WTC11 (cell line): ENCODE measurements around the gene C17orf107. TPM values are rescaled to one million over a fixed set of nuclear protein-coding genes. Genes with fewer than 3 reads are reported as not detected.
"Not testable (repeated sequence)": the region's sequence is repeated elsewhere in the genome, so short reads cannot be mapped to it uniquely, and the experiment has no call there.

ENCODE experiments used
- ATAC-seq: fragments of 200-7000 bp; cut with Tn5 transposase; 2 replicates; pipeline ENCODE4 v1.10.0; 2021; ENCODE audit warnings: mild to moderate bottlenecking, moderate library complexity
- CTCF ChIA-PET: fragments of 300-600 bp; sonication (Branson Sonifier 250); formaldehyde crosslinking; loops from one replicate; lab custom pipeline; 2021; ENCODE audit warnings: antibody characterized with exemption; lab: Charles Lee
- POLR2A ChIA-PET: fragments of 350-600 bp; sonication (Branson Sonifier 250); formaldehyde crosslinking; loops from one replicate; lab custom pipeline; 2021; ENCODE audit warnings: antibody characterized with exemption; lab: Charles Lee
- DNase-seq: peaks from one replicate; pipeline ENCODE4 v3.0.0; 2021; ENCODE audit warnings: low spot score
- H3K27ac Mint-ChIP-seq: 2 replicates; pipeline ENCODE4 v1.8.0; 2021; ENCODE audit warnings: mixed read lengths
- H3K27me3 Mint-ChIP-seq: 2 replicates; pipeline ENCODE4 v1.8.0; 2021; ENCODE audit warnings: low read depth, mild to moderate bottlenecking, moderate library complexity, mixed read lengths
- H3K36me3 Mint-ChIP-seq: 2 replicates; pipeline ENCODE4 v1.8.0; 2021; ENCODE audit warnings: mixed read lengths
- H3K4me1 Mint-ChIP-seq: 2 replicates; pipeline ENCODE4 v1.8.0; 2022; ENCODE audit warnings: mixed read lengths
- H3K4me3 Mint-ChIP-seq: 2 replicates; pipeline ENCODE4 v1.8.0; 2021; ENCODE audit warnings: mild to moderate bottlenecking, moderate library complexity, mixed read lengths
- H3K9me3 Mint-ChIP-seq: 2 replicates; pipeline ENCODE4 v1.8.0; 2021; ENCODE audit warnings: mixed read lengths
- ATF1 ChIP-seq: sonication (generic); formaldehyde crosslinking; IDR thresholded peaks from 2 replicates; pipeline ENCODE4 v1.8.1; 2023; ENCODE audit warnings: mild to moderate bottlenecking, moderate library complexity, missing genetic modification reagents
- CBFB ChIP-seq: sonication (generic); formaldehyde crosslinking; IDR thresholded peaks from 2 replicates; pipeline ENCODE4 v1.8.1; 2022; ENCODE audit warnings: mild to moderate bottlenecking, low read depth, missing genetic modification reagents
- CREM ChIP-seq: sonication (generic); formaldehyde crosslinking; IDR thresholded peaks from 2 replicates; pipeline ENCODE4 v1.8.1; 2022; ENCODE audit warnings: mild to moderate bottlenecking, missing genetic modification reagents, moderate library complexity
- EMX1 ChIP-seq: fragments of 250-450 bp; sonication (Bioruptor Pico); IDR thresholded peaks from 2 replicates; pipeline ENCODE4 v1.8.0; 2021; ENCODE audit warnings: mild to moderate bottlenecking
- FOXP1 ChIP-seq: sonication (generic); formaldehyde crosslinking; IDR thresholded peaks from 2 replicates; pipeline ENCODE4 v1.8.0; 2022; ENCODE audit warnings: missing genetic modification reagents, mild to moderate bottlenecking, moderate library complexity, borderline replicate concordance
- JUN ChIP-seq: sonication (generic); formaldehyde crosslinking; IDR thresholded peaks from 2 replicates; pipeline ENCODE4 v1.8.0; 2023; ENCODE audit warnings: mild to moderate bottlenecking, missing genetic modification reagents
- KAT7 ChIP-seq: sonication (generic); formaldehyde crosslinking; IDR thresholded peaks from 2 replicates; pipeline ENCODE4 v1.8.1; 2023; ENCODE audit warnings: missing genetic modification reagents, mild to moderate bottlenecking, borderline replicate concordance
- MAX ChIP-seq: sonication (generic); formaldehyde crosslinking; IDR thresholded peaks from 2 replicates; pipeline ENCODE4 v1.8.0; 2022; ENCODE audit warnings: mild to moderate bottlenecking, missing genetic modification reagents
- NR2C2 ChIP-seq: sonication (generic); formaldehyde crosslinking; IDR thresholded peaks from 2 replicates; pipeline ENCODE4 v1.8.0; 2022; ENCODE audit warnings: mild to moderate bottlenecking, missing genetic modification reagents
- OVOL2 ChIP-seq: fragments of 250-450 bp; sonication (Bioruptor Pico); IDR thresholded peaks from 2 replicates; pipeline ENCODE4 v1.9.0; 2021; ENCODE audit warnings: mild to moderate bottlenecking, borderline replicate concordance
- PRRX2 ChIP-seq: fragments of 250-450 bp; sonication (Bioruptor Pico); IDR thresholded peaks from 2 replicates; pipeline ENCODE4 v1.8.0; 2021; ENCODE audit warnings: mild to moderate bottlenecking
- TCF7 ChIP-seq: sonication (generic); formaldehyde crosslinking; IDR thresholded peaks from 2 replicates; pipeline ENCODE4 v1.8.0; 2022; ENCODE audit warnings: mild to moderate bottlenecking, low read depth, missing genetic modification reagents, moderate library complexity
- TP53 ChIP-seq: sonication (generic); formaldehyde crosslinking; IDR thresholded peaks from 2 replicates; pipeline ENCODE4 v1.8.1; 2023; ENCODE audit warnings: mild to moderate bottlenecking, missing genetic modification reagents
- USF2 ChIP-seq: sonication (generic); formaldehyde crosslinking; IDR thresholded peaks from 2 replicates; pipeline ENCODE4 v1.8.1; 2023; ENCODE audit warnings: mild to moderate bottlenecking, missing genetic modification reagents, moderate library complexity
- ZNF232 ChIP-seq: sonication (generic); formaldehyde crosslinking; IDR thresholded peaks from 2 replicates; pipeline ENCODE4 v1.8.0; 2022; ENCODE audit warnings: mild to moderate bottlenecking, missing genetic modification reagents
- ZNF317 ChIP-seq: sonication (generic); formaldehyde crosslinking; IDR thresholded peaks from 2 replicates; pipeline ENCODE4 v1.8.1; 2023; ENCODE audit warnings: low read depth, mild to moderate bottlenecking, moderate library complexity, missing genetic modification reagents, borderline replicate concordance
- ZNF396 ChIP-seq: fragments of 250-450 bp; sonication (Bioruptor Pico); IDR thresholded peaks from 2 replicates; pipeline ENCODE4 v1.8.0; 2021; ENCODE audit warnings: mild to moderate bottlenecking, moderate library complexity, borderline replicate concordance
- ZNF416 ChIP-seq: fragments of 250-450 bp; sonication (Bioruptor Pico); IDR thresholded peaks from 2 replicates; pipeline ENCODE4 v1.9.0; 2021; ENCODE audit warnings: mild to moderate bottlenecking, inconsistent platforms
- ZNF512 ChIP-seq: sonication (generic); formaldehyde crosslinking; IDR thresholded peaks from 2 replicates; pipeline ENCODE4 v1.8.1; 2022; ENCODE audit warnings: missing genetic modification reagents, borderline replicate concordance
- ZNF671 ChIP-seq: fragments of 250-450 bp; sonication (Bioruptor Pico); IDR thresholded peaks from 2 replicates; pipeline ENCODE4 v1.8.0; 2021; ENCODE audit warnings: mild to moderate bottlenecking
- total RNA-seq: library from RNA; stranded (reverse); gene quantifications from 3 replicates; pipeline ENCODE4 v1.2.3, GENCODE V29; 2021

Gene C17orf107
- total RNA-seq, 1 experiment from 2014 or later = 8.7 TPM

- ATAC-seq, H3K27me3 Mint-ChIP-seq, H3K9me3 Mint-ChIP-seq, H3K4me3 Mint-ChIP-seq, H3K4me1 Mint-ChIP-seq, DNase-seq, H3K36me3 Mint-ChIP-seq: not testable (repeated sequence)
- H3K27ac Mint-ChIP-seq = peak overlapping the region; percentile 11; the same call in 1 of the 2 replicates
- POLR2A ChIA-PET = interaction anchor here (0.6 to 1.3 kb wide), 2 partner anchors 27 to 41 kb away, joined by 3 to 12 read pairs; partner anchors contain the start of gene C17orf107
- CTCF ChIA-PET = interaction anchor here (2.3 kb wide), 1 partner anchor 18 kb away, joined by 11 read pairs; no protein-coding TSS in a partner anchor
Observed at GRCh38 chr17:4926577-4927335, 27.4 kb downstream of the C17orf107 start.

- H3K9me3 Mint-ChIP-seq = no peaks in the 10 kb centered on the region
- peaks cover under 1% of the 10 kb centered on the region for H3K4me1 Mint-ChIP-seq
- ChIA-PET POLR2A (no interaction called here), CTCF (interaction anchor here (0.5 kb wide), 1 partner anchor 20 kb away, joined by 4 read pairs; no protein-coding TSS in a partner anchor)
- DNase-seq (no peak), ATAC-seq (no peak)
- H3K4me3 Mint-ChIP-seq = no peak overlapping the region
- 0 out of 2 replicates have a peak, but pooled peaks cover 5% of the 10 kb centered on the region for H3K36me3 Mint-ChIP-seq
- no peak overlapping the region for H3K27ac Mint-ChIP-seq
- H3K27me3 Mint-ChIP-seq = no peaks in the 10 kb centered on the region
- TF ChIP-seq USF2 (no peak), EMX1 (CRISPR knock-in tag) (no peak), ZNF317 (CRISPR knock-in tag) (no peak), ZNF232 (no peak), TP53 (CRISPR knock-in tag) (no peak), NR2C2 (CRISPR knock-in tag) (no peak), ZNF416 (no peak), CBFB (no peak), FOXP1 (CRISPR knock-in tag) (no peak), TCF7 (no peak), JUN (CRISPR knock-in tag) (no peak), ZNF671 (no peak), ZNF396 (CRISPR knock-in tag) (no peak), OVOL2 (CRISPR knock-in tag) (no peak), MAX (CRISPR knock-in tag) (no peak)
Observed at GRCh38 chr17:4928881-4929280, 29.5 kb downstream of the C17orf107 start.

- H3K4me3 Mint-ChIP-seq = no peak within 1 kb of the TSS
- TF ChIP-seq CREM (no peak), PRRX2 (CRISPR knock-in tag) (no peak), KAT7 (CRISPR knock-in tag) (no peak), ATF1 (CRISPR knock-in tag) (no peak), ZNF512 (no peak)
Observed at GRCh38 chr17:4931963-4932362, 32.6 kb downstream of the C17orf107 start, which contains the start of gene GP1BA. TSS of gene GP1BA (plus strand) at chr17:4932277. CDS start at chr17:4932605, 328 bp downstream.

More at GRCh38 chr17:4931963-4932362, 32.6 kb downstream of the C17orf107 start, which contains the start of gene GP1BA:
- Mint-ChIP-seq H3K36me3 (0 out of 2 replicates have a peak, but pooled peaks cover 8% of the 10 kb centered on the region), H3K4me1 (peaks cover 9% of the 10 kb centered on the region), H3K27me3 (no peaks in the 10 kb centered on the region), H3K27ac (no peak within 1 kb of the TSS), H3K9me3 (no peaks in the 10 kb centered on the region)
- CTCF ChIA-PET = interaction anchor here (3.3 kb wide), 1 partner anchor 23 kb away, joined by 39 read pairs; no protein-coding TSS in a partner anchor
- DNase-seq (no peak), ATAC-seq (no peak)
- POLR2A ChIA-PET = interaction anchor here (1.0 kb wide), 2 partner anchors 8 to 22 kb away, joined by 3 to 4 read pairs; partner anchors contain the start of gene RNF167
